GM12892 (cell line): Measurements from ENCODE around the gene RAVER1.

Source experiments
- POLR2A ChIP-seq: IDR thresholded peaks from 2 replicates; pipeline ENCODE4 v1.6.1; 2011; ENCODE audit warnings: low read depth, low read length, control low read depth
- TAF1 ChIP-seq: IDR thresholded peaks from 2 replicates; pipeline ENCODE4 v1.6.1; 2011; ENCODE audit warnings: low read depth, mild to moderate bottlenecking, control low read depth, low read length, borderline replicate concordance

DNA sequence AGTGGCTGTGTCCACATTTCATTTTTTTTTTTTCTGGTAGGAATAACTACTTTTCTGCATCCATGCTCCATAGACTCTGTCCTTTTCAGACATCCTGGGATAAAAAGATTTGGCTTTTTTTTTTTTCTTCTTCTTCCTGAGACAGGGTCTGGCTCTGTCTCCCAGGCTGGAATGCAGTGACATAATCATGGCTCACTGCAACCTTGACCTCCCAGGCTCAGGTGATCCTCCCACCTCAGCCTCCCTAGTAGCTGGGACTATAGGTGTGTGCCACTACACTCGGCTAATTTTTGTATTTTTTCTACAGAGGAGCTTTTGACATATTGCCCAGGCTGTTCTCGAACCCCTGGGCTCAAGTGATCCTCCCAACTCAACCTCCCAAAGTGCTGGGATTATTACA, 10.2 kb upstream of the RAVER1 start:
- TF ChIP-seq POLR2A, result no peak
- no peak for TF ChIP-seq TAF1
